Trophoblast cell (in vitro differentiated cells and primary cell): ENCODE data around the gene OXNAD1.

Experiments
- DNase-seq, 2 donors: peaks; one replicate each; pipeline ENCODE4 v3.0.0-alpha.2; 2016
- H2AFZ ChIP-seq: 2 replicates; pipeline ENCODE4 v1.6.1; 2013; ENCODE audit warnings: low read length, moderate library complexity, mild to moderate bottlenecking; ENCODE audit not compliant: insufficient read depth, poor library complexity
- H2AK5ac ChIP-seq: 2 replicates; pipeline ENCODE4 v1.6.1; 2013; ENCODE audit warnings: mild to moderate bottlenecking, low read length
- H2BK120ac ChIP-seq: 2 replicates; pipeline ENCODE4 v1.6.1; 2013; ENCODE audit warnings: low read length, mild to moderate bottlenecking, moderate library complexity; ENCODE audit not compliant: insufficient read depth, poor library complexity
- H2BK12ac ChIP-seq: 2 replicates; pipeline ENCODE4 v1.6.1; 2013; ENCODE audit warnings: mild to moderate bottlenecking, low read length, moderate library complexity
- H2BK5ac ChIP-seq: 2 replicates; pipeline ENCODE4 v1.6.1; 2013; ENCODE audit warnings: low read length, low read depth, moderate library complexity, mild to moderate bottlenecking; ENCODE audit not compliant: poor library complexity
- H3K14ac ChIP-seq: 2 replicates; pipeline ENCODE4 v1.6.1; 2013; ENCODE audit warnings: mild to moderate bottlenecking, low read length
- H3K18ac ChIP-seq: 2 replicates; pipeline ENCODE4 v1.6.1; 2013; ENCODE audit warnings: mild to moderate bottlenecking, low read length
- H3K23ac ChIP-seq: 2 replicates; pipeline ENCODE4 v1.6.1; 2013; ENCODE audit warnings: low read length
- H3K27ac ChIP-seq: 2 replicates; pipeline ENCODE4 v1.5.1; 2013; ENCODE audit warnings: low read depth, mild to moderate bottlenecking, inconsistent platforms, low read length, moderate library complexity
- H3K27me3 ChIP-seq: 2 replicates; pipeline ENCODE4 v1.6.1; 2013; ENCODE audit warnings: inconsistent platforms, mild to moderate bottlenecking, low read length, moderate library complexity; ENCODE audit not compliant: insufficient read depth
- H3K36me3 ChIP-seq, 2 experiments: 1 replicate in 1 of 2; 2 replicates in 1 of 2; pipeline ENCODE4 v1.6.1; 2013; ENCODE audit warnings: low read length in 2 of 2, mild to moderate bottlenecking in 2 of 2, moderate library complexity in 1 of 2; ENCODE audit not compliant: insufficient read depth in 2 of 2, control insufficient read depth in 1 of 2
- H3K4ac ChIP-seq: 2 replicates; pipeline ENCODE4 v1.6.1; 2013; ENCODE audit warnings: low read depth, mild to moderate bottlenecking, low read length, moderate library complexity
- H3K4me1 ChIP-seq, 2 experiments: 1 replicate in 1 of 2; 2 replicates in 1 of 2; pipeline ENCODE4 v1.6.1; 2013; ENCODE audit warnings: low read length in 2 of 2, mild to moderate bottlenecking in 2 of 2, moderate library complexity in 1 of 2; ENCODE audit not compliant: insufficient read depth in 2 of 2, control insufficient read depth in 1 of 2
- H3K4me2 ChIP-seq: 2 replicates; pipeline ENCODE4 v1.6.1; 2013; ENCODE audit warnings: inconsistent platforms, mild to moderate bottlenecking, low read length, moderate library complexity
- H3K4me3 ChIP-seq: 2 replicates; pipeline ENCODE4 v1.5.1; 2013; ENCODE audit warnings: mild to moderate bottlenecking, low read depth, low read length, inconsistent platforms
- H3K79me1 ChIP-seq: one replicate; pipeline ENCODE4 v1.6.1; 2013; ENCODE audit warnings: low read length
- H3K79me2 ChIP-seq: 2 replicates; pipeline ENCODE4 v1.6.1; 2013; ENCODE audit warnings: low read length, mild to moderate bottlenecking; ENCODE audit not compliant: control insufficient read depth, insufficient read depth, poor library complexity
- H3K9ac ChIP-seq: 2 replicates; pipeline ENCODE4 v1.6.1; 2013; ENCODE audit warnings: mild to moderate bottlenecking, low read length
- H3K9me3 ChIP-seq: 2 replicates; pipeline ENCODE4 v1.6.1; 2013; ENCODE audit warnings: low read depth, mild to moderate bottlenecking, control low read depth, inconsistent platforms, low read length; ENCODE audit not compliant: insufficient read depth
- H4K12ac ChIP-seq: 2 replicates; pipeline ENCODE4 v1.6.1; 2013; ENCODE audit warnings: low read depth, mild to moderate bottlenecking, low read length, moderate library complexity
- H4K8ac ChIP-seq: 2 replicates; pipeline ENCODE4 v1.6.1; 2013; ENCODE audit warnings: low read depth, mild to moderate bottlenecking, low read length, moderate library complexity
- H4K91ac ChIP-seq: one replicate; pipeline ENCODE4 v1.6.1; 2013; ENCODE audit warnings: low read depth, mild to moderate bottlenecking, low read length, moderate library complexity
- WGBS: extraction: QIAGEN DNeasy Blood & Tissue Kit; methylation state at CpG from one replicate; pipeline ENCODE4 v1.1.7; 2013; ENCODE audit warnings: missing lambda C conversion rate; ENCODE audit not compliant: insufficient read length, insufficient coverage; ENCODE audit errors: extremely low coverage; 5-methylcytosine and 5-hydroxymethylcytosine counted together

Gene OXNAD1

GRCh38 chr3:16284633-16285032, 19.6 kb downstream of the OXNAD1 start:
- Histone ChIP-seq H3K14ac (no peak overlapping the region), H2BK12ac (no peak overlapping the region), H3K4me2 (no peak overlapping the region), H3K9ac (no peak overlapping the region), H4K8ac (no peak overlapping the region), H2AK5ac (no peak overlapping the region), H3K27me3 (no peaks in the 10 kb centered on the region), H3K79me2 (no peaks in the 10 kb centered on the region), H3K23ac (no peak overlapping the region), H2BK120ac (no peak overlapping the region), H2BK5ac (no peak overlapping the region), H3K9me3 (no peaks in the 10 kb centered on the region), H2AFZ (no peak overlapping the region), H3K4me1 (no peaks in the 10 kb centered on the region), H3K4ac (no peak overlapping the region), H4K91ac (no peak overlapping the region), H3K36me3 (peaks cover 0 to 5% of the 10 kb centered on the region in 2 experiments), H4K12ac (no peak overlapping the region), H3K18ac (no peak overlapping the region), H3K79me1 (no peaks in the 10 kb centered on the region), H3K4me3 (no peak overlapping the region), H3K27ac (no peak overlapping the region)
- DNase-seq, result no peak
- WGBS, result no CpG with 5 or more reads among the region's 1 CpG

DNA sequence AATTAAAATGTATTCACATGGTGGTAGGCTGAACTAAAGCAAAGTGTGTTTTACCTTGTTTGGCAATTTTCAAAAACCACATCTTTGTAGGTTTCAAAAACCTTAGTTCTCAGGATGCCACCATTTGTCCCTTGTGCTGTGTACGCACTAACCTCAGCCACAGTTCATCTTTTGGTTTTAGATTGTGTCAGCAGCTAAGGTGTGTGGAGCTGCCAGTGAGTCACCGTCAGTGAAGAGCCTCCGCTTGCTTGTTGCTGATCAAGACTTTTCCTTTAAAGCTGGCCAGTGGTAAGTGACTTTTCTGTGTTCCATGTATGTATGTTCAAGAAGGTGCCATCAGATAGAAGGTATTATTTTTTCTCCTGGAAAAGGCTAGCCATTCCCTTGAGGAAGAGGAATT, 21.1 kb downstream of the OXNAD1 start:
- Histone ChIP-seq H3K4me1 (no peaks in the 10 kb centered on the region), H3K79me1 (no peaks in the 10 kb centered on the region), H3K4me2 (no peak overlapping the region), H2BK5ac (no peak overlapping the region), H3K9ac (no peak overlapping the region), H4K12ac (no peak overlapping the region), H3K9me3 (no peaks in the 10 kb centered on the region), H3K27ac (no peak overlapping the region), H2AK5ac (no peak overlapping the region), H3K18ac (no peak overlapping the region), H3K23ac (no peak overlapping the region), H3K14ac (no peak overlapping the region), H3K36me3 (peaks cover 0 to 5% of the 10 kb centered on the region in 2 experiments), H3K79me2 (no peaks in the 10 kb centered on the region), H3K4ac (no peak overlapping the region), H4K91ac (no peak overlapping the region), H3K27me3 (no peaks in the 10 kb centered on the region), H2AFZ (no peak overlapping the region), H2BK12ac (no peak overlapping the region), H3K4me3 (no peak overlapping the region), H2BK120ac (no peak overlapping the region), H4K8ac (no peak overlapping the region)
- no CpG with 5 or more reads among the region's 3 CpGs for WGBS
- DNase-seq, result no peak

DNA sequence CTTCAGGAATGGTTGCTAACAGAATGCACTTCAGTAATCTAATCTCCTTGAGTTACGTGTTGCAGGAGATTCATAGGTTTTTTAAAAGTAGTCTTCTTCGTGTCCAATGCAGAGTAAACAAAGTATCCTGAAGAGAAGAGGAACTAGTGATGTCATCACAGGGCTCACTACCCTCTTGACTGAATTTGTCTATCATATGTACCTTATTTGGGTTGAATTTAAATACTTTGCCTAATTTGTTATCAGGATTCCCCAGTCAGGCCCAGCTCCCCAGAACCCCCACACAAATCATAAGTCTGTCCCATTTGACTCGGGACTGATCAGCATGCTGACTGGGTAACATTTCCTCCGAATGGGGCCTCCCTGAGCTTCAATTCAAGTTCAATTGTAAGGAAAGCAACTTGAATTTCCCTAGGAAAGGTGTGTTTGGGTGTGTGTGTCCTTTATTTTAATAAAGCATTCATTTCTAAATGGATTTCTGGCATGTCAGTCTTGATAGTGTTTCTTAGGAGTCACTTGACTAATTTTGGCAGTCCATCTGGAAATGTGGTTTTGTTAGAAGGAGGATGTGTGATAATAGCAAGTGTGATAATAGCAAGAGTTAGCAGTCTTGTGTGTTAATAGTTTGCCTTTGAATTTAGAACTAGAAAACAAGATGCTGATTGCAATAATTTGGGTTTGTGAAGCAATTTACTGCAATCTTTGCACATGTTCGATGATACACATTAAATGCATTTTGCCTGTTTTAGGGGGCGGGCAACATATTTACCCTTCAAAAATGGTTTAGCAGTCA, 21.9 kb downstream of the OXNAD1 start:
- H3K4me1 ChIP-seq, result no peaks in the 10 kb centered on the region
- H3K27ac ChIP-seq, result no peak overlapping the region
- H2BK5ac ChIP-seq, result no peak overlapping the region
- no peak overlapping the region for H3K23ac ChIP-seq
- no peak overlapping the region for H4K12ac ChIP-seq
- H4K8ac ChIP-seq, result no peak overlapping the region
- peaks cover 0 to 5% of the 10 kb centered on the region in 2 experiments for H3K36me3 ChIP-seq
- no peak overlapping the region for H3K18ac ChIP-seq
- no peak for DNase-seq
- no peak overlapping the region for H3K4ac ChIP-seq
- no peak overlapping the region for H3K4me3 ChIP-seq
- no peaks in the 10 kb centered on the region for H3K79me2 ChIP-seq
- H2BK12ac ChIP-seq, result no peak overlapping the region
- H3K9me3 ChIP-seq, result no peaks in the 10 kb centered on the region
- H2BK120ac ChIP-seq, result no peak overlapping the region
- no peak overlapping the region for H3K9ac ChIP-seq
- H2AK5ac ChIP-seq, result no peak overlapping the region
- no peak overlapping the region for H2AFZ ChIP-seq
- H3K14ac ChIP-seq, result no peak overlapping the region
- no peaks in the 10 kb centered on the region for H3K79me1 ChIP-seq
- WGBS, result no CpG with 5 or more reads among the region's 6 CpGs
- no peak overlapping the region for H4K91ac ChIP-seq
- no peak overlapping the region for H3K4me2 ChIP-seq
- H3K27me3 ChIP-seq, result no peaks in the 10 kb centered on the region

DNA sequence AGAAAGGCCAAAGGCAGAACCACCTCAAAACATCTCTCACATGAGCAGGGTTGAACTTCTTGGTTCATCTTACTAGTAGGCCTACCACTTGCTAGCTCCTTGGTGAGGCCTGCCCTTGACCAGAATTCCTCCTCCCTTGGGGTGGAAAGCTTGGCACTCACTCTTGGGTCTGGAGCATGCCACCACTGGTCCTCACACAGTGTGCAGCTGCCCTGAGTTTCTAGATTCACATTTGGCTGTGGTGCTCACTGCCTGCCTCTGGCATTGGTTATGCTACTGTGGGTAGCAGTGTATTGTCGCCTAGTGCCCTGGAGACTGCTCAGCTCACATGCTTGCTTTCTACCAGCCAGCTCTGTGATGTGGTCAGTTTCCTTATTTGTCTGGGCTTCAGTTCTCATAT, 23.7 kb downstream of the OXNAD1 start:
- Histone ChIP-seq H3K4me1 (no peaks in the 10 kb centered on the region), H2AFZ (no peak overlapping the region), H2BK120ac (no peak overlapping the region), H3K18ac (no peak overlapping the region), H2BK12ac (no peak overlapping the region), H3K36me3 (peaks cover 0 to 3% of the 10 kb centered on the region in 2 experiments), H3K4me2 (no peak overlapping the region), H3K9ac (no peak overlapping the region), H3K79me2 (no peaks in the 10 kb centered on the region), H3K4ac (no peak overlapping the region), H2AK5ac (no peak overlapping the region), H3K9me3 (no peaks in the 10 kb centered on the region), H3K14ac (no peak overlapping the region), H3K4me3 (no peak overlapping the region), H3K23ac (no peak overlapping the region), H2BK5ac (no peak overlapping the region), H4K8ac (no peak overlapping the region), H4K91ac (no peak overlapping the region), H4K12ac (no peak overlapping the region), H3K27ac (no peak overlapping the region), H3K79me1 (no peaks in the 10 kb centered on the region), H3K27me3 (no peaks in the 10 kb centered on the region)
- DNase-seq, result no peak
- WGBS, result no CpG with 5 or more reads among the region's 1 CpG
